H1 (cell line): ENCODE results near the gene COL5A1. TPM values are rescaled to one million over a fixed set of nuclear protein-coding genes. Genes with fewer than 3 reads are reported as not detected.

Experiments
- CTCF ChIA-PET: fragments of 300-600 bp; sonication (Branson Sonifier 250); formaldehyde crosslinking; loops from one replicate; lab custom pipeline; 2021; ENCODE audit not compliant: partially characterized antibody; lab: Charles Lee
- POLR2A ChIA-PET: fragments of 300-600 bp; sonication (Branson Sonifier 250); formaldehyde crosslinking; loops from one replicate; lab custom pipeline; 2021; ENCODE audit warnings: inconsistent platforms; ENCODE audit not compliant: partially characterized antibody; lab: Charles Lee
- DNase-seq, 2 experiments: peaks; one replicate each; pipeline versions ENCODE4 v3.0.0 to v3.0.0-alpha.2; 2010 to 2022; ENCODE audit warnings: low spot score in 2 of 2, low read depth in 1 of 2, mixed read lengths in 1 of 2
- FAIRE-seq: peaks from 2 replicates; lab custom pipeline; 2011; peaks lifted over from hg19 to GRCh38; lab: Jason Lieb, UNC
- H2AFZ ChIP-seq: 2 replicates; pipeline ENCODE4 v1.8.1; 2012; ENCODE audit warnings: low read length, inconsistent platforms
- H2AK5ac ChIP-seq: 2 replicates; pipeline ENCODE4 v1.6.1; 2013; ENCODE audit warnings: low read depth, low read length
- H2BK120ac ChIP-seq: replicated peaks from 2 replicates; pipeline ENCODE3; 2013; ENCODE audit warnings: low read depth, low read length, inconsistent platforms
- H2BK12ac ChIP-seq: 2 replicates; pipeline ENCODE4 v1.6.1; 2013; ENCODE audit warnings: low read depth, low read length
- H2BK15ac ChIP-seq: 2 replicates; pipeline ENCODE4 v1.6.1; 2013; ENCODE audit warnings: low read length
- H2BK20ac ChIP-seq: 2 replicates; pipeline ENCODE4 v1.6.1; 2013; ENCODE audit warnings: low read length
- H2BK5ac ChIP-seq: 2 replicates; pipeline ENCODE4 v1.6.1; 2013; ENCODE audit warnings: low read depth, low read length
- H3K14ac ChIP-seq: 2 replicates; pipeline ENCODE4 v1.6.1; 2013; ENCODE audit warnings: inconsistent platforms; ENCODE audit not compliant: insufficient read length
- H3K18ac ChIP-seq: 2 replicates; pipeline ENCODE4 v1.6.1; 2013; ENCODE audit warnings: low read length; ENCODE audit errors: extremely low read depth
- H3K23ac ChIP-seq: 2 replicates; pipeline ENCODE4 v1.6.1; 2013; ENCODE audit warnings: inconsistent platforms; ENCODE audit not compliant: insufficient read length
- H3K23me2 ChIP-seq: 2 replicates; pipeline ENCODE4 v1.6.1; 2013; ENCODE audit warnings: low read depth, low read length
- H3K27ac ChIP-seq: 2 replicates; pipeline ENCODE4 v1.6.1; 2011; ENCODE audit warnings: low read depth, low read length, inconsistent platforms
- H3K27me3 ChIP-seq, 4 experiments: replicated peaks in 1 of 4; 1 replicate in 1 of 4; 2 replicates in 3 of 4; pipeline versions ENCODE4 v1.6.1 to v1.8.1; 2011 to 2013; ENCODE audit warnings: low read length in 3 of 4, mild to moderate bottlenecking in 3 of 4, inconsistent platforms in 2 of 4, mixed read lengths in 2 of 4, moderate library complexity in 1 of 4; ENCODE audit not compliant: control insufficient read depth in 3 of 4, insufficient read depth in 3 of 4; ENCODE audit errors: extremely low read depth in 1 of 4
- H3K36me3 ChIP-seq, 4 experiments: 2 replicates each; pipeline versions ENCODE4 v1.6.1 to v1.8.1; 2011 to 2013; ENCODE audit warnings: mild to moderate bottlenecking in 4 of 4, low read length in 3 of 4, moderate library complexity in 2 of 4, control low read depth in 1 of 4, inconsistent platforms in 1 of 4; ENCODE audit not compliant: insufficient read depth in 4 of 4, control insufficient read depth in 2 of 4
- H3K4ac ChIP-seq: replicated peaks from 2 replicates; pipeline ENCODE3; 2013; ENCODE audit warnings: low read length, low read depth, mixed read lengths, inconsistent platforms; ENCODE audit not compliant: insufficient read length
- H3K4me1 ChIP-seq, 4 experiments: replicated peaks in 1 of 4; 1 replicate in 1 of 4; 2 replicates in 3 of 4; pipeline versions ENCODE4 v1.6.1 to v1.8.1; 2011 to 2013; ENCODE audit warnings: low read length in 3 of 4, inconsistent platforms in 2 of 4, mixed read lengths in 1 of 4; ENCODE audit not compliant: insufficient read depth in 4 of 4, control insufficient read depth in 3 of 4
- H3K4me2 ChIP-seq, 2 experiments: 2 replicates each; pipeline versions ENCODE4 v1.6.1 to v1.8.1; 2011 to 2013; ENCODE audit warnings: low read depth in 2 of 2, low read length in 2 of 2, control low read depth in 1 of 2, inconsistent platforms in 1 of 2, mild to moderate bottlenecking in 1 of 2; ENCODE audit not compliant: insufficient read depth in 1 of 2
- H3K4me3 ChIP-seq, 4 experiments: fragments of 200-600, 300-600 bp in 1 of 4; sonication (generic), shearing (Covaris generic), sonication (Bioruptor Twin) in 1 of 4; 2 replicates each; pipeline versions ENCODE4 v1.5.1 to v1.8.1; 2011 to 2016; ENCODE audit warnings: low read length in 4 of 4, low read depth in 3 of 4, control low read depth in 2 of 4, inconsistent platforms in 2 of 4, mild to moderate bottlenecking in 2 of 4, mixed read lengths in 1 of 4, moderate library complexity in 1 of 4; ENCODE audit not compliant: insufficient read depth in 2 of 4; ENCODE audit errors: extremely low read depth in 1 of 4
- H3K56ac ChIP-seq: replicated peaks from 2 replicates; pipeline ENCODE3; 2013; ENCODE audit warnings: low read depth, mild to moderate bottlenecking, mixed read lengths, low read length, inconsistent platforms; ENCODE audit not compliant: insufficient read length
- H3K79me1 ChIP-seq: 2 replicates; pipeline ENCODE4 v1.6.1; 2013; ENCODE audit warnings: low read depth, low read length, control low read depth
- H3K79me2 ChIP-seq, 2 experiments: 2 replicates each; pipeline versions ENCODE4 v1.6.1 to v1.8.1; 2012 to 2013; ENCODE audit warnings: low read length in 2 of 2, mild to moderate bottlenecking in 2 of 2, inconsistent platforms in 1 of 2; ENCODE audit not compliant: insufficient read depth in 2 of 2, control insufficient read depth in 1 of 2
- H3K9ac ChIP-seq, 4 experiments: replicated peaks in 1 of 4; 1 replicate in 1 of 4; 2 replicates in 3 of 4; pipeline versions ENCODE4 v1.6.1 to v1.8.1; 2011 to 2013; ENCODE audit warnings: low read depth in 3 of 4, low read length in 3 of 4, control low read depth in 2 of 4, mild to moderate bottlenecking in 2 of 4, moderate library complexity in 2 of 4, inconsistent platforms in 1 of 4; ENCODE audit errors: extremely low read depth in 1 of 4
- H3K9me3 ChIP-seq, 2 experiments: 2 replicates each; pipeline versions ENCODE4 v1.6.1 to v1.8.1; 2012 to 2013; ENCODE audit warnings: mild to moderate bottlenecking in 2 of 2, moderate library complexity in 2 of 2, control low read depth in 1 of 2, inconsistent platforms in 1 of 2, low read depth in 1 of 2, low read length in 1 of 2, mixed read lengths in 1 of 2; ENCODE audit not compliant: insufficient read depth in 2 of 2
- H4K20me1 ChIP-seq, 2 experiments: replicated peaks in 1 of 2; 2 replicates each; pipeline versions ENCODE3 to v1.8.1; 2011 to 2013; ENCODE audit warnings: inconsistent platforms in 2 of 2, low read length in 2 of 2, mild to moderate bottlenecking in 1 of 2; ENCODE audit not compliant: insufficient read depth in 2 of 2, control insufficient read depth in 1 of 2
- H4K5ac ChIP-seq: 2 replicates; pipeline ENCODE4 v1.6.1; 2013; ENCODE audit warnings: low read length, low read depth, mixed read lengths, inconsistent platforms; ENCODE audit not compliant: insufficient read length
- H4K8ac ChIP-seq: 2 replicates; pipeline ENCODE4 v1.8.0; 2013; ENCODE audit warnings: mild to moderate bottlenecking, moderate library complexity, low read length, inconsistent platforms; ENCODE audit not compliant: insufficient read depth; ENCODE audit errors: extremely low read depth
- H4K91ac ChIP-seq: replicated peaks from 2 replicates; pipeline ENCODE3; 2013; ENCODE audit warnings: low read length, mixed read lengths, inconsistent platforms; ENCODE audit not compliant: insufficient read length
- BACH1 ChIP-seq: IDR thresholded peaks from 2 replicates; pipeline ENCODE4 v1.6.1; 2012; ENCODE audit warnings: low read length, improper control_type of control experiment
- CEBPB ChIP-seq: IDR thresholded peaks from 2 replicates; pipeline ENCODE4 v1.6.1; 2012; ENCODE audit warnings: low read depth, low read length
- EZH2 ChIP-seq: fragments of 200-600 bp; sonication (generic); IDR thresholded peaks from 2 replicates; pipeline ENCODE4 v1.7.1; 2012; ENCODE audit warnings: low read depth, mild to moderate bottlenecking, moderate library complexity, low read length, inconsistent platforms; ENCODE audit not compliant: severe bottlenecking
- HDAC2 ChIP-seq, 2 experiments: fragments of 300-600 bp in 1 of 2; sonication (generic) in 1 of 2; IDR thresholded peaks; 2 replicates each; pipeline ENCODE4 v1.6.1; 2011 to 2012; ENCODE audit warnings: low read depth in 2 of 2, low read length in 2 of 2, mild to moderate bottlenecking in 2 of 2, moderate library complexity in 2 of 2, borderline replicate concordance in 1 of 2, inconsistent platforms in 1 of 2
- JUN ChIP-seq: IDR thresholded peaks from 2 replicates; pipeline ENCODE4 v1.6.1; 2011; ENCODE audit warnings: low read depth, mild to moderate bottlenecking, improper control_type of control experiment, low read length
- MAFK ChIP-seq: IDR thresholded peaks from 2 replicates; pipeline ENCODE4 v1.6.1; 2012; ENCODE audit warnings: low read depth, mild to moderate bottlenecking, improper control_type of control experiment, low read length
- MAX ChIP-seq: IDR thresholded peaks from 2 replicates; pipeline ENCODE4 v1.6.1; 2012; ENCODE audit warnings: inconsistent platforms
- POU5F1 ChIP-seq: IDR thresholded peaks from 2 replicates; pipeline ENCODE4 v1.6.1; 2011; ENCODE audit warnings: low read depth, mild to moderate bottlenecking, low read length, moderate library complexity
- SAP30 ChIP-seq: fragments of 300-600 bp; sonication (generic); IDR thresholded peaks from 2 replicates; pipeline ENCODE4 v1.7.1; 2012; ENCODE audit warnings: low read length, moderate library complexity, mild to moderate bottlenecking, inconsistent platforms; ENCODE audit not compliant: insufficient read depth, insufficient replicate concordance
- SIRT6 ChIP-seq: IDR thresholded peaks from one replicate; pipeline ENCODE4 v1.7.1; 2012; ENCODE audit warnings: low read length, inconsistent platforms
- SP1 ChIP-seq: IDR thresholded peaks from 2 replicates; pipeline ENCODE4 v1.6.1; 2011; ENCODE audit warnings: low read depth, low read length
- SUZ12 ChIP-seq: fragments of 200-600 bp; sonication (generic); IDR thresholded peaks from 2 replicates; pipeline ENCODE4 v1.6.1; 2012; ENCODE audit warnings: mild to moderate bottlenecking, inconsistent platforms, low read length, moderate library complexity, mixed read lengths
- TBP ChIP-seq: IDR thresholded peaks from 2 replicates; pipeline ENCODE4 v1.6.1; 2011; ENCODE audit warnings: low read depth, low read length, improper control_type of control experiment
- TEAD4 ChIP-seq: IDR thresholded peaks from 2 replicates; pipeline ENCODE4 v1.6.1; 2012; ENCODE audit warnings: low read depth, low read length, inconsistent platforms, mixed read lengths
- WGBS, 2 experiments: shearing (Covaris generic) in 1 of 2; methylation state at CpG; one replicate each; pipeline versions ENCODE4 v1.1.6 to v1.1.7; 2013 to 2015; ENCODE audit warnings: low lambda C conversion rate in 2 of 2, mixed read lengths in 2 of 2, inconsistent platforms in 1 of 2, low coverage in 1 of 2, missing lambda C conversion rate in 1 of 2; ENCODE audit not compliant: insufficient replicate concordance in 2 of 2, insufficient coverage in 1 of 2, insufficient read length in 1 of 2; ENCODE audit errors: extremely low coverage in 1 of 2, missing lambda C conversion rate in 1 of 2; 5-methylcytosine and 5-hydroxymethylcytosine counted together
- polyA plus RNA-seq, 7 experiments: library from polyadenylated mRNA; depleted of rRNA in 3 of 7; stranded (reverse) in 5 of 7; unstranded in 2 of 7; fragments of >200 nt in 5 of 7; fragments of 200-250 nt in 2 of 7; gene quantifications; 1 replicate in 5 of 7; 2 replicates in 1 of 7; 4 replicates in 1 of 7; pipeline versions ENCODE4 v1.2.1 to v1.2.3, GENCODE V29; 2011 to 2013; ENCODE audit warnings: missing spikeins in 2 of 7, mixed read lengths in 2 of 7
- total RNA-seq: library from RNA; stranded (reverse); fragmentation: NEBNext Ultra II Directional; extraction: Animal tissue kit (Norgen Biotek cat#: 25700); gene quantifications from 2 replicates; pipeline ENCODE4 v1.2.1, GENCODE V29; 2021

The COL5A1 gene
- total and polyA plus RNA-seq, 2 of the 8 experiments (the other 6 are each of a cell fraction or from before 2014, with no cell fraction given): 3.8 to 12.0 TPM

- no peak overlapping the region for H3K23ac ChIP-seq
- H3K4ac ChIP-seq: no peak overlapping the region
- no peak overlapping the region for H3K18ac ChIP-seq
- H2AFZ ChIP-seq: no peak overlapping the region
- H2BK12ac ChIP-seq: no peak overlapping the region
- H2BK5ac ChIP-seq: no peak overlapping the region
- no peaks in the 10 kb centered on the region for H3K9me3 ChIP-seq
- H2BK15ac ChIP-seq: no peak overlapping the region
- H4K91ac ChIP-seq: no peak overlapping the region
- H2AK5ac ChIP-seq: no peak overlapping the region
- DNase-seq (no peak), FAIRE-seq (no peak)
- H2BK20ac ChIP-seq: no peak overlapping the region
- no peak overlapping the region for H3K56ac ChIP-seq
- H4K5ac ChIP-seq: no peak overlapping the region
- no peak overlapping the region for H3K27ac ChIP-seq
- H2BK120ac ChIP-seq: no peak overlapping the region
- H3K4me1 ChIP-seq: no peaks in the 10 kb centered on the region
- CTCF ChIA-PET: interaction anchor here (0.5 to 2.5 kb wide), 4 partner anchors 9 to 34 kb away, joined by 3 to 13 read pairs (median 4); no protein-coding TSS in a partner anchor
- no peaks in the 10 kb centered on the region for H3K79me2 ChIP-seq
- no peaks in the 10 kb centered on the region for H3K79me1 ChIP-seq
- H4K8ac ChIP-seq: peak overlapping the region; percentile 18; the same call in 1 of the 2 replicates
- H3K14ac ChIP-seq: no peak overlapping the region
- no peak overlapping the region for H3K9ac ChIP-seq
- POLR2A ChIA-PET: no interaction called here
- no peaks in the 10 kb centered on the region for H3K27me3 ChIP-seq
- 83% methylated on average over 8 of the region's 8 CpGs; no CpG with 5 or more reads in 1 of the 2 experiments for WGBS, 2 experiments
- H3K23me2 ChIP-seq: no peaks in the 10 kb centered on the region
- H3K36me3 ChIP-seq: no peaks in the 10 kb centered on the region
- peaks cover 0 to 3% of the 10 kb centered on the region in 2 experiments for H4K20me1 ChIP-seq
- no peak overlapping the region for H3K4me3 ChIP-seq
- H3K4me2 ChIP-seq: no peak overlapping the region
- TF ChIP-seq TBP (no peak), MAX (no peak), TEAD4 (no peak), BACH1 (no peak), HDAC2 (IDR thresholded peaks at IDR 0.05; ENCODE audit: borderline replicate concordance in 1 of 2, low read depth in 2 of 2, low read length in 2 of 2) (no peak), SUZ12 (no peak), MAFK (no peak), JUN (no peak), CEBPB (no peak), SIRT6 (no peak), POU5F1 (no peak), SP1 (no peak), SAP30 (no peak), EZH2 (no peak)
Measured at GRCh38 chr9:134766587-134766986, 125.0 kb downstream of the COL5A1 start.
